Endodermal cell (in vitro differentiated cells): ENCODE results near the gene SDS. TPM values are rescaled to one million over a fixed set of nuclear protein-coding genes. Genes with fewer than 3 reads are reported as not detected.

Experiments used
- DNase-seq: peaks from one replicate; pipeline ENCODE4 v3.0.0-alpha.2; 2017
- H3K27ac ChIP-seq: 2 replicates; pipeline ENCODE4 v1.5.1; 2013; ENCODE audit warnings: mild to moderate bottlenecking, low read depth, low read length, moderate library complexity
- H3K27me3 ChIP-seq: 2 replicates; pipeline ENCODE4 v1.6.1; 2013; ENCODE audit warnings: mild to moderate bottlenecking, low read length, moderate library complexity; ENCODE audit not compliant: insufficient read depth, control insufficient read depth, poor library complexity, severe bottlenecking
- H3K36me3 ChIP-seq: 2 replicates; pipeline ENCODE4 v1.7.0; 2013; ENCODE audit warnings: mild to moderate bottlenecking, low read length, moderate library complexity; ENCODE audit not compliant: control insufficient read depth, insufficient read depth
- H3K4me1 ChIP-seq: one replicate; pipeline ENCODE4 v1.7.0; 2013; ENCODE audit warnings: low read length; ENCODE audit not compliant: control insufficient read depth, insufficient read depth
- H3K4me3 ChIP-seq: 2 replicates; pipeline ENCODE4 v1.5.1; 2013; ENCODE audit warnings: mild to moderate bottlenecking, low read length, moderate library complexity
- H3K9ac ChIP-seq: 2 replicates; pipeline ENCODE4 v1.6.1; 2013; ENCODE audit warnings: mild to moderate bottlenecking, low read length, moderate library complexity; ENCODE audit not compliant: poor library complexity, severe bottlenecking; ENCODE audit errors: extremely low read depth
- H3K9me3 ChIP-seq: 2 replicates; pipeline ENCODE4 v1.6.1; 2013; ENCODE audit warnings: mild to moderate bottlenecking, low read length, moderate library complexity; ENCODE audit not compliant: control insufficient read depth
- H3K27ac Mint-ChIP-seq: 2 replicates; pipeline ENCODE4 v1.8.0; 2020; ENCODE audit warnings: mixed read lengths
- H3K27me3 Mint-ChIP-seq: 2 replicates; pipeline ENCODE4 v1.8.0; 2021; ENCODE audit warnings: mild to moderate bottlenecking, mixed read lengths; ENCODE audit not compliant: insufficient read depth
- H3K36me3 Mint-ChIP-seq: 2 replicates; pipeline ENCODE4 v1.8.0; 2020; ENCODE audit warnings: low read depth, mixed read lengths
- H3K4me1 Mint-ChIP-seq: 2 replicates; pipeline ENCODE4 v1.8.0; 2020; ENCODE audit warnings: mixed read lengths
- H3K4me3 Mint-ChIP-seq: 2 replicates; pipeline ENCODE4 v1.8.0; 2020; ENCODE audit warnings: mild to moderate bottlenecking, moderate library complexity, mixed read lengths
- H3K9me3 Mint-ChIP-seq: 2 replicates; pipeline ENCODE4 v1.8.0; 2020; ENCODE audit warnings: mild to moderate bottlenecking, mixed read lengths
- WGBS, 2 experiments: methylation state at CpG; one replicate each; pipeline versions ENCODE4 v1.1.5 to v1.1.7; 2013; ENCODE audit warnings: missing lambda C conversion rate in 2 of 2, mixed read lengths in 1 of 2; ENCODE audit not compliant: insufficient coverage in 1 of 2, insufficient read length in 1 of 2; 5-methylcytosine and 5-hydroxymethylcytosine counted together
- total RNA-seq, 2 donors: library from RNA; stranded (reverse); fragmentation: NEBNext Ultra II Directional in 1 of 2; extraction: Animal tissue kit (Norgen Biotek cat#: 25700) in 1 of 2; gene quantifications; 2 replicates in 1 of 2; 3 replicates in 1 of 2; pipeline ENCODE4 v1.2.1, GENCODE V29; 2021
- TF ChIP-seq, protein P1 (sequence below): fragments of 200-600 bp; sonication (generic); conservative IDR thresholded peaks from 2 replicates; pipeline ENCODE4 v1.5.0; 2021; ENCODE audit warnings: antibody characterized with exemption, mild to moderate bottlenecking

The SDS gene
- total RNA-seq, 2 donors from 2014 or later, result not detected

- Histone ChIP-seq H3K27ac (no peak overlapping the region), H3K4me3 (no peak overlapping the region), H3K4me1 (no peaks in the 10 kb centered on the region), H3K9me3 (no peaks in the 10 kb centered on the region), H3K36me3 (no peaks in the 10 kb centered on the region), H3K9ac (no peak overlapping the region), H3K27me3 (no peaks in the 10 kb centered on the region)
- peaks cover 16% of the 10 kb centered on the region for H3K27me3 Mint-ChIP-seq
- H3K36me3 Mint-ChIP-seq, result no peaks in the 10 kb centered on the region
- no peak for DNase-seq
- H3K9me3 Mint-ChIP-seq, result peaks cover 5% of the 10 kb centered on the region
- TF ChIP-seq, protein P1, sequence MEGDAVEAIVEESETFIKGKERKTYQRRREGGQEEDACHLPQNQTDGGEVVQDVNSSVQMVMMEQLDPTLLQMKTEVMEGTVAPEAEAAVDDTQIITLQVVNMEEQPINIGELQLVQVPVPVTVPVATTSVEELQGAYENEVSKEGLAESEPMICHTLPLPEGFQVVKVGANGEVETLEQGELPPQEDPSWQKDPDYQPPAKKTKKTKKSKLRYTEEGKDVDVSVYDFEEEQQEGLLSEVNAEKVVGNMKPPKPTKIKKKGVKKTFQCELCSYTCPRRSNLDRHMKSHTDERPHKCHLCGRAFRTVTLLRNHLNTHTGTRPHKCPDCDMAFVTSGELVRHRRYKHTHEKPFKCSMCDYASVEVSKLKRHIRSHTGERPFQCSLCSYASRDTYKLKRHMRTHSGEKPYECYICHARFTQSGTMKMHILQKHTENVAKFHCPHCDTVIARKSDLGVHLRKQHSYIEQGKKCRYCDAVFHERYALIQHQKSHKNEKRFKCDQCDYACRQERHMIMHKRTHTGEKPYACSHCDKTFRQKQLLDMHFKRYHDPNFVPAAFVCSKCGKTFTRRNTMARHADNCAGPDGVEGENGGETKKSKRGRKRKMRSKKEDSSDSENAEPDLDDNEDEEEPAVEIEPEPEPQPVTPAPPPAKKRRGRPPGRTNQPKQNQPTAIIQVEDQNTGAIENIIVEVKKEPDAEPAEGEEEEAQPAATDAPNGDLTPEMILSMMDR, result no peak
- 82% methylated on average over 1 of the region's 1 CpG; no CpG with 5 or more reads in 1 of the 2 experiments for WGBS, 2 experiments
- H3K4me3 Mint-ChIP-seq, result no peak overlapping the region
- peaks cover 6% of the 10 kb centered on the region for H3K4me1 Mint-ChIP-seq
- H3K27ac Mint-ChIP-seq, result no peak overlapping the region
Observed at GRCh38 chr12:113428482-113428881, 24.8 kb upstream of the SDS start.

- H3K27ac ChIP-seq, result no peak overlapping the region
- H3K36me3 ChIP-seq, result no peaks in the 10 kb centered on the region
- H3K4me1 ChIP-seq, result no peaks in the 10 kb centered on the region
- DNase-seq, result peak; percentile 54
- Mint-ChIP-seq H3K36me3 (no peaks in the 10 kb centered on the region), H3K27ac (no peak overlapping the region), H3K9me3 (peaks cover 5% of the 10 kb centered on the region), H3K4me3 (no peak overlapping the region), H3K27me3 (peaks cover 16% of the 10 kb centered on the region), H3K4me1 (peaks cover 5% of the 10 kb centered on the region)
- no peaks in the 10 kb centered on the region for H3K27me3 ChIP-seq
- H3K9ac ChIP-seq, result no peak overlapping the region
- no peaks in the 10 kb centered on the region for H3K9me3 ChIP-seq
- TF ChIP-seq, protein P1, result no peak
- WGBS, 2 experiments, result 80 to 87% methylated on average over 6 to 9 of the region's 9 CpGs
- H3K4me3 ChIP-seq, result no peak overlapping the region
Observed at GRCh38 chr12:113427882-113428281, 24.2 kb upstream of the SDS start.

DNA sequence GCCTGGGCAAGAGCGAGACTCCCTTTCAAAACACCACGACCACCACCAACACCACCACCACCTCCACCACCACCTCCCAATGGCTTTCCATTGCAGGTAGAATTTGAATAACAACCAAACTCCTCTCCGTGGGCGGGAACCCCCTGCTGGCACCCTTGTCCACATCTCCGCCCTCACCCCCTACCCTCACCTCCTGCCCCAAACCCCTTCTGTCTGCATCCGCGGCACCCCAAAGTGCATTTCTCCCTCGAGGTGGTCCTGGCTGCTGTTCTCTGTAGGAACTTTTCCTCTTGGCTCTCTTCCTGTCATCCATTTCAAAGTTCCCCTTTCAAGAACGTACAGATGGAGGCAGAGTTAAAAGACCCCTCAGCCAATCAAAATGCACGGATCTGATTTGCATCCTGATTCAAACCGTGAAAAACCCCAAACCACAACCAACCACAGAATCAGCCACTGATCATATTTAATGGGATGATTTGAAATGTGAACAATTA is 22.3 kb upstream of the SDS start:
- no peak overlapping the region for H3K27ac Mint-ChIP-seq
- H3K4me1 Mint-ChIP-seq, result peaks cover 11% of the 10 kb centered on the region
- peak; percentile 82 for DNase-seq
- H3K4me1 ChIP-seq, result peaks cover 3% of the 10 kb centered on the region
- no peaks in the 10 kb centered on the region for H3K27me3 ChIP-seq
- peak overlapping the region; percentile 27 for H3K4me3 Mint-ChIP-seq
- H3K4me3 ChIP-seq, result no peak overlapping the region
- H3K9me3 ChIP-seq, result no peaks in the 10 kb centered on the region
- no peak overlapping the region for H3K9ac ChIP-seq
- H3K27ac ChIP-seq, result no peak overlapping the region
- peaks cover 5% of the 10 kb centered on the region for H3K9me3 Mint-ChIP-seq
- 35% methylated on average over 11 of the region's 11 CpGs; no CpG with 5 or more reads in 1 of the 2 experiments for whole genome bisulfite sequencing, 2 experiments
- H3K36me3 ChIP-seq, result no peaks in the 10 kb centered on the region
- H3K36me3 Mint-ChIP-seq, result no peaks in the 10 kb centered on the region
- peaks cover 13% of the 10 kb centered on the region for H3K27me3 Mint-ChIP-seq
- TF ChIP-seq, protein P1, result no peak
